DMS114 treated with DMSO at 0.1 percent for 48 hours (cell line): ENCODE results near the gene CCNQ.

Source experiments
- DNase-seq: peaks from one replicate; lab custom pipeline; 2025; ENCODE audit not compliant: unreplicated experiment; lab: John Stamatoyannopoulos, UW

Gene CCNQ

DNA sequence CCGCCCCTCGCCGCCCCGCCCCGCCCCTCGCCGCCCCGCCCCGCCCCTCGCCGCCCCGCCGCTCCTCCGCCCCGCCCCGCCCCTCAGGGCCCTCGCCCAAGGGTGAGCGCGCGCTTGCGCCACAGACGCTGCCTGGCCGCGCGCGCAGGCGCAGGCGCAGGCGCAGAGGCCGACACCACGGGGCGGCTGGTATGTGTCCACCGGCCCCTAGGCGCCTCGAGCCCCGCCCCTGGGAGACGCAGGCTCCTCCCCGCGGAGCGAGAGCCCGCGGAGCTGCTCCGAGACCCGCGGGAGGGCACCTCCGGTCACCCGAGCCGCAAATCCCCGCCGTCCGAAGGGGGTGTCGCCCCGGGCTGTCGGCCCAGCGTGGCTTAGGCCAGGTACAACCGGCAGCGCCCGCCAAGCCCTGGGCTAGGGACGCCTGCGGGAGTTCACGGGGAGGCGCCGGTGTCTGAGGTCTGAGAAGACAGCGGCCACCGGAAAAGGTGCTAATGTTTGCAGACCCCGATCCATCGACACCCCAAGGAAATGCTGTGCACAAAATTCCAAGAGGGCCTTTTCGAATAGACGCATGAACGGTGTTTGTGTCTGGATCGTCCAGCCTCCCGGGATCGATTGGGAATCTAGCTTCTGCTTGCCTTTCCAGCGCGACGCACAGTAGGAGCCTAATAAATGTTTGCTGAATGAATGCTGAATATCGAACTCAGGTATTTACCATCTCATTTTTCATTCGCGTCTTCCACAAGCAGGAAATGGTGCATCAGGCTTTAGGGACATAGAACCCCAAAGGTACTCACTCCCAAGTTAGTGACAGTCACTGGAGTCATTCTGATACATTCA, 473 bp upstream of the CCNQ start:
- peak; percentile 57 for DNase-seq

DNA sequence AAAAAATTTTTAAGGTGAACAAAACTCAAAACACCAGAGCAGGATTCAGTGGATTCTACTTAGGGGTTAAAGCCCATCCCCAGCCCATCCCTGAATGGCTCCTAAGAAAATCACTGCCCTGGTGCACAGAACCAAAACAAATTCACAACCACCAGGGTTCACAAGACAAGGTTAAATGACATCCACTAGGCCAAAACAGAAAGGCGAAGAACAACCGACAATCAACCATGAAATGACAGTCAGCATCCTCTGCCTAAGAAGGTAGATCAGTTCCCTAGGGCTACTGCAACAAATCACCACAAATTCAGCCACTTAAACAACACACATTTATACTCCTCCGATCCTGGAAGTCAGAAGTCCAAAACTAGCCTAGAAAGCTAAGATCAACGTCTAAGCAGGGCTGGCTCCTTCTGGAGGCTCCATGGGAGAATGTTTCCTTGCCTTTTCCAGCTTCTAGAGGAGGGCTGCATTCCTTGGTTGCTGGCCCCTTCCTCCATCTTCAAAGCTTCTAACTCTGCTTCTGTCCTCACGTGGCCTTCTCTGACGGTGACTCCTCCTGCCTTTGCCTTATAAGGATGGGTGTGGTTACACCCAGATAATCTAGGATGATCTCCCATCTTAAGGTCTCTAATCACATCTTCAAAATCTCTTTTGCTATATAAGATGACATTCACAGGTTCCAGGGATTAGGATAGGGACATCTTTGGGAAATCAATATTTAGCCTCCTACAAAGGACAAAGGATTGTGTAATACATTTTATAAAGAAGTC, 1.8 kb downstream of the CCNQ start:
- DNase-seq: no peak

DNA sequence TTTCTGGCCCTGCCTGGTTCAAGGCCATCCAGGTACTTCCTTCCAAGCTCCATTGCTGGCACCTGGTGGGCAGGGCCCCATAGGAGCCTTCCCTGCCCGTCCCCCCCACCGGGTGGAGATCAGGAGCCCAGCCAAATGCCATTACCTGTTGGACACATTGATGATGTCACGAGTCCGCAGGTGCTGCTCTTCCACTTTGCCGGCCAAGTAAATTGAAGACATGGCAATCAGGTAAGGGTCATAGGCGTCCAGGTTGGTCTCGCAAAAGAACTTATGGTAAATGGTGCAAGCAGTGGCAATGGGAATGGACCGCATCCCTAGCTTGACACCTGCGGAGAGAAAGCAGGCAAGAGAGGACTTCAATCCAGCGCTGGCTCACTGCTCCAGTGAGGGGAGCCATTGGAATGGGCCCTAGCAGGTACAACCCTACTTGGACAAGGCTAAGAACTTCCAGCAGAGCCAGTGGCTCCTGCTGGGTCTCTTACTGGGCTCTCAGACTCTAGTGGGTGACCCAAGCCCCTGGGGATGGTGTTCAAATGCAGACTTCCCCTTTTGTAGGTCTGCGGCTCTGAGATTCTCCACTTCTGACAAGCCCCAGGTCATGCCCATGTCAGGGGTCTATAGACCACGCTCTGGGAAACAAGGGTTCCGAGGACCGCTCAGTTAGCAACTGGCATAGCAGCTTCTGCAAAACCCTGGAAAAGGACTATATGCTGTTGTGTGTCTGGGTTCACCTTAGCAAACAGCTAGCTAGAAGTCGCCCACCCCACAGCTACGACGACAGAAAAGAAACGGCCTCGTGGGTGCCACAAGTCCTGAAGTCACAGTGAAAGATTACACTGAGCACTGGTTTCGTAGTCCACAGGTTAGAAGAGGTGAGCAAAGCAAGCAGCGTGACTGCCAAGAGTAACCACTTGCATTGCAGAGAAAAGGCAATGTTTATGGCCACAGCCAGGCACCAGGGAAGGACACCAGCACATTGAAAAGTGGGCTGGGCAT, 2.8 kb downstream of the CCNQ start:
- DNase-seq: no peak

DNA sequence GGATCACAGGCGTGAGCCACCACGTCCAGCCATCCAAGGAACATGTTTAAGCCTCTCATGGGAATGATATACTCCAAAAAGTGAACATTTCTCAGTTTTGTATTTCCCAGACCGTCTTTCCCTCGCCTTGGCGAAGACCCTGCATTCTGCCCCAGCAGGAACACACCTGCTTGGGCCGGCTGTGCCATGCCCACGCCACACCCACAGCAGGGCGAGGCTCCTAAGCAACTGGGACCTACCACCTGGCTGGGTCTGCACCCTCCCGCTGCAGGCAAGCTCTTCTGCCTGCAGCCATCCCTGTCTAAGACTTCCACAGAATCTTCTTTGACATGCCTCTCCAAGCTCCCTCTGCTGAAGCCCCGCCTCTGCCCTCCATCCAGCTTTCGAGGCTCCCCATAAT, 3.6 kb downstream of the CCNQ start:
- DNase-seq: no peak

DNA sequence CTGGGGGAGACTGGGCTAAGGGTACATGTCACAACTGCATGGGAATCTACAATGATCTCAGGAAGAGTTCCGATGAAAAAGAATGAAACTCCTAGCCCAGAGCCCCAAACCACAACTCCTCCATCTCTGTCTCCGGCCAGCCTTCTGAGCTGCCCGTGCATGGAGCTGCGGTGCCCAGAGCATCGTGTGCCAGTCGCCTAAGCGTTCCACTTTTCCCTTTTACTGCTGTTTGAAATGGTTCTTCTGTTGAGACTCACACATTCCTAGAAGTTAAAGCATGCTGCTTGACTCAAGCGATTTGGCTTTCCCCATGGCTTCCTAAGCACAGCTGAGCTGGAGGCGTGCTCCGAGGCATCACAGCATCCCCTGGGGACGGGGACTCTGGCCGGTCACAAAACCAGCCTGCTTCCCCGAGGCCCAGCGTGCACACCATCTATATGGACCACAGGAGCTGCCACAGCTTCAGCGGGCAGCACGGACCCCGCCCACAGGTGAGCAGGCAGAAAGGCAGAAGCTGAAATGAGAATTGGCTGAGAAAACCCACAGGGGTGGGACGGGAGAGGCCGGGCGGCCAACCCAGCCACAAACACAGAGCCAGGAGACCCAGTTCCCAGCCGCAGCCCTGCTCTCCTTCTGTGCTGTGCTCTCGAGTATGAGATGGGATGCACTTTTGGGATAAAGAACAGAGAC, 5.0 kb downstream of the CCNQ start:
- DNase-seq: no peak

DNA sequence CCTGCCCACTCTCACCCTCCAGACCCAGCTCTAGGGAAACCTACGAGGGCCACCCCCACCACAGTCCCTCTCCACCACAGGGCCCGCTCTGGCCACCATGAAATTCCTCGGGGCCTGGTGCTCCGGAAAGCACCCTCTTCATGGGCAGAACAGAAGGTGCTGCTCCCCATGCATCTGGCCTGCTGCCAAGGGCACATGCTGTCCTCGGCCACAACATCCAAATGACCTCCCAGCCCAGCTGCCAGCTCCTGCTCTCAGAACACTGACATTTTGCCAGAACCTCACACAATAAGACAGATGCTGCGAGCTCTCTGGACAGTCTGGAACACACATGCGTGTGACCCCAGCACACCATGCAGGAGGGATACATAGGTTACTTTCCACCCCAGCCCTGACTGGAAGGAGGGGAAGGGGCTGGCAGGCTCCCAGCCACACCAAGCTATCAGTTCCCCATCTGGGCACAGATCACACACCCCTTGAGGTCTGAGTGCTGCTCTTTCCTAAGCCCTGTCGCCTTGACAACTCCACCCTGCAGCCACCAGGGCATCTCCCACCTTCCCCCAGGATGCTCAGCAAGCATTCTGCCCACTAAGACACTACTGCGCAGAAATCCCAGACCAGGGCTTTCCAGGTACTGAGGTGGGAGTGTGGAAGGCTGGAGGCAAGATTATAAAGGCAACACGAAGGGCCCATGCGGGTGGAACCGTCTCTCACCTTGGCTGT, 5.8 kb downstream of the CCNQ start:
- no peak for DNase-seq

DNA sequence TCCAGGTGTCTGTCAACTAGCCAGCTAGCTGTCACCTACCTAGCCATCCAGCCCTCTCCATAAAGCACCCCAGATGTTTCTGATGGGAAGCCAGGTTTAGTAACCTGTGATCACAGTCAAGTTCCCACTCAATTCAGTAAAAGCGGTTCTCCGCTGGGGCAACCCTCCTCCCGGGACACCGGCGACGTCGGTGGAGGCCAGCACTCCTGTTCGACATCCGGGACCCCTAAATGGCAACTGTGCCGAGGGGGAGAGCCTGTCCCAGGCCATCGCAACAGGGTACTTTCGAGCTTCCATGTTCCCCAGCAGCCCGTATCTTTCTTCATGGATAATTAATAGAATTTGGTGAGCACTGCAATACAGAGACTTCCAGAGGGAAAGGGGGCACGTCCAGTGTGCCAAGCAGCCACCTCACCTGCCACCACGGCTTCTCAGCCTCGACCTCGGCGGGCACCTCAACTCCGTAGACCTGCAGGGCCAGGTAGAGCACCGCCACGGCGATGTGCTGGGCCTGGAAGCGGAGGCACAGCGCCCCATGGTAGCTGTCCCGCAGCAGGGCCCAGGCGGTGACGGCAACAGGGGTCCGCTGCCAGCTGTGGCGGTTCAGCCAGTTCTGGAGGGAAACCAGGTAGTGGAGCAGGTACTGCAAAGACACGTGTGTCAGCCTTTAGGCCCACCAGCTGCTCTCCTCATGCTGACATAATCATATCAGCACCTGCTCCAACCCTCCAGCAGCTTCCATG, 6.7 kb downstream of the CCNQ start:
- no peak for DNase-seq

DNA sequence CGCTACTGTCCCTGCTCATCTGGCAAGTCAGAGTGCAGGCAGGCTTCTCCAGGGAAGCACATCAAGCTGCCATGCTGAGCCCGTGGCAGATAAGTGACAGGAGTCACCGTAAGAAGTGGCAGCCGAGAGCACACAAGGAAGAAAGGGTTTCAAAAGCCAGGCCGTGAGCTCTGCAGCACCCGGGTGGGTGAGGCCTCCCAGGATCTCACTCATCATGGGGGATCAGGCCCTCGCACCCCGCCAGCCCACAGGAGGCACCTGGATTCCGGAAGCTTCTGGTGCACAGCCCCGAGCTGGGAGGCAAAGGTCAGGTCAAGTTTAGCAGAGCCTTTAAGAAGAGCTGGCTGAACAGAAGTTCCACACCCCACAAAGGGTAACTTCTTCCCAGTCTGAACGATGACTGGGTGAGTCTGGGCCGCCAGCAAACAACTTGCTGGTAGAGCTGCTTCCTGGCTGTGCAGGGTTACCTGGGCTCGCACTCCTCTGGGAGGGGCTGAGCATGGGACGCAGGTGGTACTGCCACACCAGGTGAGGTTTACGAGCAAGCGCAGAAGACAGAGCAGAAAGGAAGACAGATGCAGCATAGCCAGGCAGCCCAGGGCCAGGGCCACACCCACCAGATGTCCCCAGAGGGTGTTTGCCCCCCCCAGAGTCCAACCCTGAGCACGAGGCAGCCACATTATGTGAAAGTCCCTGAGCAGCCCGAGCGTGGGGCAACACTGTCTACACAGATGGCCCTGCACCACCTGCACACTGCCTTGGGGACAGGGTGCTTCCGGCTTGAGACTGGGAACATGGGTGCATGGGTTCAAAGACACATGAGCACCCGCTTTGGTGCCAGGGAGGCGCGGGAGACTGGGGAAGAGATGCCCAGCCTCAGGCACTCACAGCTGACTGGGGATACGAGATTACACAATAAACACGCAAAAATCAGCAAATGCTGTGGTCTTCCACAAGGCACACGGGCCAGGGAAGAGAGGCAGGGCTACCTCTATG, 7.7 kb downstream of the CCNQ start:
- DNase-seq: no peak

DNA sequence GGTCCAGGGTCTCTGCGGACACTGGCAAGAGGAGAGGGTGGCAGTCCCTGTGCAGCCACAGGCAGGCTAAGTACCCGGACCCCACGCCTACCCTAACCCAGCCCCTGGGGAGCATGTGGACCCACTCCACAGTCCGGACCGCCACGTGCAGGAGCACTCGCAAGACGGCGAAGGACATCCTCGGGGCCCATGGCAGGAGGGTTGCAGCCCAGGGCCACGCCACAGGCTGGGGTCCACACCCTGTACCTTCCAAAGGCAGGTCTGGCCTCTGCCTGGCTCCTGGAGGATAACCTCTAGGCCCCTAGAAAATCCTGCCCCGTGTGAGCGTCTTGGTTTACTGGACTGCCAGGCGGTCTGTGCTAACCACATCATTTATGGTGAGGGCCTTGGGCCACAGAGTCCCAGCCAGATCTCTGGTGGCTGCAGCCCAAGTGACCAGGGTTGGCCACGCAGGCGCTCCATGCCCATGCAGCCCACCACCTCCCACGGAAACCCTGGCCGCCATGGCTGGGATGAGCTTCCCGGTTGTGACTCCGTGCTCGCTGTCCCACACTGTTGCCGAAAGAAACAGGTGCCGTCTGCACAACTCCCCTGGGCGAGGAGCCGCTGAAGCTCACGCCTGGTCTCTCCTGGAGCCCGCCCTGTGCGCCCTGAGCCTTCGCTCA, 10.0 kb downstream of the CCNQ start:
- DNase-seq: no peak

DNA sequence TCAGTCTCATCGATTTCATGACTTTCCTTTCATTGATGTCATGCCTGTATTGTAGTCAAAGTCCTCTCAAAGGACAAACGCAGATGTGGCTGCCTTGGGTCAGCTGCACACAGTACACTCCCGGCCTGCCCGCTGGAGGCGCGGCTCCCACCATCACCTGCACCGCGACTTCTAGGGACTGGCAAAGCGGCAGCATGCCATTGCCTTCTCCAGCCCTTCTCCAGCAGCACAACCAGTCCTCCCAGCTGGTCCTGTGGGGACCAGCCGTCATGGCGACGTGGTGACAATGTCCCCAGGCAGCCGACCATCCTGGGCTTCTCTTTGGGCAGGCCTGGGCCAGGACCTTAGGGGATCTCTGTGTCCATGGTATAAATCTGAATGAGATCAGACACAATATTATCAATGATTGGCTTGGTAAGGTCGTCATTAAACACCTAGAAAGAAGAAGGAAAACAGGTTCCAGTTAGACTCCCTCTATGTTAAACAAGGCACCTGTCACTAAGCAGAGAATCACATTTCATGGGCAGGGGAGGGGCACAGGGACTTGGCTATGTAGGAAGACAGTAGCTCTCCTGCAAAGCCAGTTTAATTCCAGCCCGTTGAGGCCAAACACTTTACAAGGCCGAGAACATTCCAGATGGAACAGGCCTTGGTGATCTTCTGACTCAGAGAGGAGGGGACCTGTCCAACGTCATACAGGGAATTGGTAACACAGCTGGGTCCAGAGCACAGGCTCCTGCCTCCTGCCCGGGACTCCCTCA, 10.7 kb downstream of the CCNQ start:
- no peak for DNase-seq

DNA sequence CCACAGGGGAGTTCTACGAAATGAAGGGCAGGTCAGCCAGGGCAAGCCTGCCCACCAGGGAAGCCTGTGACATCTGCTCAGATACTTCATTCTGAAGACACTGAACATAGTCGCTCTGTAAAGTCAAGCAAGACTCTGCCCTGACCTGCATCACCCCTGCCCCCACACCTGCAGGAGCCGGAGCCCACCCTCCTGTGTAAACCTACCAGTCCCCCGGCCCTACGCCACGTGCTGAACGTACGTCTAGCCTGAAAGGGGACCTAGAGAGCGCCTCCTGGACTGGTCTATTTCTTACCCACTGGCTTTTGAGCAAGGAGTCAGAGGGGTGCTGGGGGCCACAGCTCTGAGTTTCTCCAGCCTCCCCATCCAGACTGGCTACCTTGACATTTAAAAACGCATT, 11.6 kb downstream of the CCNQ start:
- DNase-seq: no peak

DNA sequence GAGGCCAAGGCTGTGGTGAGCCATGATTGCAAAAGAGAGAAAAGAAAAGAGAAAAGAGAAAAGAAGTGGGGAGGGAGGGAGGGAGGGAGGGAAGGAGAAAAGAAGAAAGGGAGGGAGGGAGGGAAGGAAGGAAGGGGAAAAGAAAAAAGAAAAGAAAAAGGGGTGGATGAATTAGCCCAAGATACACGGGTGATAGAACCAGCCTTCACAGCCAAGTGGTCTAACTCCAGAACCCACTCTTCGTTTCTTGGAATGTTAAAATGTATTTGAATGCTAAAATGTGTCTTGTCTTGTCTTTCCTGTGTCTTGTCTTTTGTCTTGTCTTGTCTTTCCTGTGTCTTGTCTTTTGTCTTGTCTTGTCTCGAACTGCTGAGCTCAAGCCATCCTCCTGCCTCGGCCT, 13.1 kb downstream of the CCNQ start:
- no peak for DNase-seq

DNA sequence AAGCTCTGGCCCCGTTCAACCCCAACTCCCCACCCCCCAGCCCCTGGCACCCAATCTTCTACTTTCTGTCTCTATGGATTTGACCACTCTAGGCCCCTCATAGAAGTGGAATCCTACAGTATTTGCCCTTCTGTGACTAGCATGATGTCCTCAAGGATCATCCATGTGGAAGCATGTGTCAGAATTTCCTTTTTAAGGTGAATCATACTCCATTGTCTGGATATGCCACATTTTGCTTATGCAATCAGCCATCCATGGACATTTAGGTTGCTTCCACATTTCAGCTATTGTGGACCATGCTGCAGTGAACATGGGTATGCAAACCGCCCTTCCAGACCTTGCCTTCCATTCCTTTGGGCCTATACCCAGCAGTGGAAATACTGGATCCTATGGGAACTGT, 15.5 kb downstream of the CCNQ start:
- no peak for DNase-seq

DNA sequence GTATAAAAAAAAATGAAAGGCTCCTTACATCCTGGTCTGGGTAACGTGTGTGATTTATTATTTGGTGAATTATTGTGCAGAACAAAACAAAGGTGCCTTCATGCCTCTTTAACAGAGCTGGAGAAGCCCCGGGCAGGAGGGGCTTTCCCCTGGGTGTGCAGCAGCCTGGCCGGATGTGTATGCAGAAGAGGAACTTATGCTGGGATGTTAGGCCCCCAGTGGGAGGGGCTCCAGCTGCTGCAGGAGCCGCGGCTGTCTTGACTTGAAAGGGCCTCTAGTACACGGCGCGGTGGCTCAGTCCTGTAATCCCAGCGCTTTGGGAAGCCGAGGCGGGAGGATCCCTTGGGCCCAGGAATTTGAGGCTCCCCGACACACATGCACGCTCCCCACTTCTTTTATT, 16.0 kb downstream of the CCNQ start:
- DNase-seq: no peak

DNA sequence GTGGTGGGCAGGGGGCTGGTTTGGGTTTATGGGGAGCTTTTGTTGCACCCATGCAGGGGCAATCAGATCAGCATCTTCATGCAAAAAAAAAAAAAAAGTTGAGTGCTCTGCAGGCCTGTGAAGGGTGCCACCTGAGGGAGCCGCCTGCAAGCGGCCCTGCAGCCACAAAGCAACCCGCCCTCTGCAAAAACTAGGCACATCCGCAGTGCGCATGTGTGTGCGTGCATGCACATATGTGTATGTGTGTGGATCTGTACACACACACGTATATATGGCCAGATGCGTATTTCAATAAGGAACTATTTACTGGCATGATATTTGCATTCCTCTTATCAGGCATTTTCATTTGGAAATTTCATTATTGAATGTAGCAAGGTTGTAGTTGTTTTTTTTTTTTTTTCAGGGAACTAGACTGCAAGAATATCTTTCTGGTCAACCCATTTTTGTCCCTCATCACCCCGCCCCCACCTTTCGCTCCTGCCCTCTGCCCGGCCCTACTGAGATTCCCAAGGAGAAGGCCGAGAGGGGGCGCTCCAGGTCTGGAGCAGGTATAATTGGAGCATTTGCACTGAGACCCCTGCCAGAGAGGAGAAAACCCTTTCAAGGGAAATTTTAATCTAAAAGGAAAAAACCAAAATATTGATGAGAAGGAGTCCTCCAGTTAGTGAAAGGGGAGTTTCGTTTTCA, 18.1 kb downstream of the CCNQ start:
- DNase-seq: no peak

DNA sequence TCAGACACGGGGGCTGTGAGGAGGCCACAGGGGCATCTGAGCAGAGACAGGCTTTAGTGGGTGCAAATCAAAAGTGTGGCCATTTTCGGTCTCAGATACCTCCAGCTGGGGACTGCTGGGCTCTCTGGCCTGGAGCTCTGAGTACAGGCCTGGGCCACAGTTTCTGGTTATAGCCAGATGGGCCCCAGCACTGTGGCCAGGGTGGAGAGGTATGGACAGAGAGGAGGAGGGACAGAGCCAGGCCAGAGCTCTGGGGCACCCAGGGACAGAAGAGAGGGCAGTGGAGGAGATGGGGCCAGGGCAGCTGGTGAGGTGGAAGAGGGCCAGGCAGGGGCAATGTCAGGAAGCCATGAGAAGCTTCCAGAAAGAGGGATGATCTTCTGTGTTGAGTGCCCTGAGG, 20.1 kb downstream of the CCNQ start:
- DNase-seq: no peak
